Vagina (tissue), 2 donors: Measurements from ENCODE around the gene CHRNA10.

Experiments used
- POLR2A ChIP-seq, 2 donors: fragments of 450-650 bp; IDR thresholded peaks; one replicate each; pipeline ENCODE4 v1.6.1; 2017; ENCODE audit warnings: antibody characterized with exemption in 2 of 2, mild to moderate bottlenecking in 2 of 2, moderate library complexity in 2 of 2
- TF ChIP-seq, protein P1 (sequence below), 3 experiments: fragments of 450-650 bp in 2 of 3; fragments of 200-600 bp in 1 of 3; sonication (generic) in 1 of 3; IDR thresholded peaks; one replicate each; pipeline ENCODE4 v1.5.1; 2017 to 2019; ENCODE audit warnings: antibody characterized with exemption in 3 of 3, mild to moderate bottlenecking in 2 of 3, moderate library complexity in 2 of 3

DNA sequence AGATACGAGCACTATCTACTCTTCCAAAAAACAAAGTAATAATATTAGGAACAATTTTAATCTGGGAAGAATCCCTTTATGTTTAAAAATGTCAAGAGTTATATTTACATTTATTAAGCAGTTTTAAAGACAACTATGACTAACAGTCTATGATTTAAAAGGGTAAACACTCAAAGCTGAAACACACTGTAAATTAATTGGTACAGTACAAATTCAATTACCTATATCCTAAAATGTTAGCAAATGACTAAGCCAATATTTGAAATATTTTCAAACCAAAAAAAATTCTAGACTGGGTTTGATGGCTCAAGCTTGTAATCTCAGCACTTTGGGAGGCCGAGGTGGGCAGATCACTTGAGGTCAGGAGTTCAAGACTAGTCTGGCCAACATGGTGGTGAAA is 36.0 kb upstream of the CHRNA10 start:
- TF ChIP-seq, protein P1, sequence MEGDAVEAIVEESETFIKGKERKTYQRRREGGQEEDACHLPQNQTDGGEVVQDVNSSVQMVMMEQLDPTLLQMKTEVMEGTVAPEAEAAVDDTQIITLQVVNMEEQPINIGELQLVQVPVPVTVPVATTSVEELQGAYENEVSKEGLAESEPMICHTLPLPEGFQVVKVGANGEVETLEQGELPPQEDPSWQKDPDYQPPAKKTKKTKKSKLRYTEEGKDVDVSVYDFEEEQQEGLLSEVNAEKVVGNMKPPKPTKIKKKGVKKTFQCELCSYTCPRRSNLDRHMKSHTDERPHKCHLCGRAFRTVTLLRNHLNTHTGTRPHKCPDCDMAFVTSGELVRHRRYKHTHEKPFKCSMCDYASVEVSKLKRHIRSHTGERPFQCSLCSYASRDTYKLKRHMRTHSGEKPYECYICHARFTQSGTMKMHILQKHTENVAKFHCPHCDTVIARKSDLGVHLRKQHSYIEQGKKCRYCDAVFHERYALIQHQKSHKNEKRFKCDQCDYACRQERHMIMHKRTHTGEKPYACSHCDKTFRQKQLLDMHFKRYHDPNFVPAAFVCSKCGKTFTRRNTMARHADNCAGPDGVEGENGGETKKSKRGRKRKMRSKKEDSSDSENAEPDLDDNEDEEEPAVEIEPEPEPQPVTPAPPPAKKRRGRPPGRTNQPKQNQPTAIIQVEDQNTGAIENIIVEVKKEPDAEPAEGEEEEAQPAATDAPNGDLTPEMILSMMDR (IDR thresholded peaks at IDR 0.05): no peak
- no peak for TF ChIP-seq POLR2A (IDR thresholded peaks at IDR 0.05)
